GM12878 (cell line): ENCODE measurements around the gene P4HA1. TPM values are rescaled to one million over a fixed set of nuclear protein-coding genes. Genes with fewer than 3 reads are reported as not detected.

Experiments
- ATAC-seq: fragments of 200-7000 bp; cut with Tn5 transposase; 3 replicates; pipeline ENCODE4 v1.9.1; 2020; ENCODE audit warnings: mild to moderate bottlenecking, moderate library complexity
- BruUV-seq: library from RNA; stranded (reverse); fragments of 400-500 nt; replicated peaks from 2 replicates; lab custom pipeline; 2021; lab: Mats Ljungman, UMichigan
- CTCF ChIA-PET: fragments of 300-600 bp; sonication (Branson Sonifier 250); formaldehyde crosslinking; extraction: SDS; loops from one replicate; lab custom pipeline; 2021; ENCODE audit warnings: inconsistent platforms; lab: Yijun Ruan, JAX
- POLR2A ChIA-PET: fragments of 350-600 bp; formaldehyde crosslinking; extraction: SDS; loops from one replicate; lab custom pipeline; 2021; ENCODE audit warnings: inconsistent platforms; lab: Charles Lee
- RAD21 ChIA-PET: fragments of 300-600 bp; sonication (Branson Sonifier 250); formaldehyde crosslinking; loops from one replicate; lab custom pipeline; 2023; ENCODE audit warnings: antibody characterized with exemption; ENCODE audit not compliant: unreplicated experiment; lab: Charles Lee
- SMC1A ChIA-PET: fragments of 300-600 bp; sonication (Branson Sonifier 250); formaldehyde crosslinking; loops from one replicate; lab custom pipeline; 2023; ENCODE audit not compliant: unreplicated experiment, uncharacterized antibody; lab: Charles Lee
- DNase-seq: peaks from one replicate; pipeline ENCODE4 v3.0.0-alpha.2; 2011; ENCODE audit warnings: low read depth, low spot score
- FAIRE-seq: peaks from 3 replicates; lab custom pipeline; 2011; peaks lifted over from hg19 to GRCh38; lab: Jason Lieb, UNC
- H2AFZ ChIP-seq: 2 replicates; pipeline ENCODE4 v1.6.0; 2011; ENCODE audit warnings: low read depth, low read length, control low read depth; ENCODE audit not compliant: control insufficient read depth
- H3K27ac ChIP-seq: 2 replicates; pipeline ENCODE4 v1.5.1; 2011; ENCODE audit warnings: control low read depth; ENCODE audit not compliant: control insufficient read depth, insufficient read depth
- H3K27me3 ChIP-seq, 2 experiments: replicated peaks in 1 of 2; 2 replicates each; pipeline versions ENCODE4 v1.6.0 to v1.6.1; 2011; ENCODE audit warnings: low read length in 1 of 2; ENCODE audit not compliant: control insufficient read depth in 2 of 2, insufficient read depth in 2 of 2
- H3K36me3 ChIP-seq, 2 experiments: 2 replicates each; pipeline ENCODE4 v1.5.1; 2011; ENCODE audit warnings: low read length in 1 of 2; ENCODE audit not compliant: control insufficient read depth in 2 of 2, insufficient read depth in 2 of 2
- H3K4me1 ChIP-seq: 2 replicates; pipeline ENCODE4 v1.6.1; 2011; ENCODE audit warnings: mild to moderate bottlenecking, low read length, moderate library complexity, mixed read lengths; ENCODE audit not compliant: control insufficient read depth, insufficient read depth
- H3K4me2 ChIP-seq: 2 replicates; pipeline ENCODE4 v1.6.0; 2011; ENCODE audit warnings: control low read depth; ENCODE audit not compliant: control insufficient read depth, insufficient read depth
- H3K4me3 ChIP-seq: fragments of 200-600 bp; sonication (generic); 2 replicates; pipeline ENCODE4 v1.5.1; 2016
- H3K79me2 ChIP-seq: 2 replicates; pipeline ENCODE4 v1.6.0; 2011; ENCODE audit warnings: low read length; ENCODE audit not compliant: control insufficient read depth, insufficient read depth
- H3K9ac ChIP-seq: 2 replicates; pipeline ENCODE4 v1.8.0; 2011; ENCODE audit warnings: low read length, control low read depth, mixed read lengths; ENCODE audit not compliant: control insufficient read depth, insufficient read depth
- H3K9me3 ChIP-seq: replicated peaks from 3 replicates; pipeline ENCODE4 v1.5.1; 2011; ENCODE audit warnings: mild to moderate bottlenecking, low read length; ENCODE audit not compliant: control insufficient read depth, insufficient read depth
- H4K20me1 ChIP-seq: 2 replicates; pipeline ENCODE4 v1.6.0; 2011; ENCODE audit not compliant: control insufficient read depth, insufficient read depth
- ATF2 ChIP-seq: IDR thresholded peaks from 2 replicates; pipeline ENCODE4 v1.6.1; 2012; ENCODE audit warnings: low read length, inconsistent platforms
- CEBPB ChIP-seq, 2 experiments: fragments of 150-350 bp in 1 of 2; IDR thresholded peaks; 2 replicates each; pipeline ENCODE4 v1.6.1; 2012 to 2014; ENCODE audit warnings: low read depth in 2 of 2, low read length in 2 of 2, borderline replicate concordance in 1 of 2, inconsistent platforms in 1 of 2
- CHD1 ChIP-seq: IDR thresholded peaks from 2 replicates; pipeline ENCODE4 v1.6.1; 2012; ENCODE audit warnings: low read depth, low read length, improper control_type of control experiment
- EED ChIP-seq: sonication (generic); IDR thresholded peaks from 2 replicates; pipeline ENCODE4 v1.6.1; 2016; ENCODE audit warnings: antibody characterized with exemption, low read depth
- EP300 ChIP-seq, 2 experiments: fragments of 150-350 bp in 1 of 2; IDR thresholded peaks; 2 replicates each; pipeline ENCODE4 v1.6.1; 2011 to 2012; ENCODE audit warnings: low read depth in 2 of 2, low read length in 2 of 2, borderline replicate concordance in 1 of 2, improper control_type of control experiment in 1 of 2, inconsistent platforms in 1 of 2; ENCODE audit not compliant: control insufficient read depth in 1 of 2
- ESRRA ChIP-seq: IDR thresholded peaks from 2 replicates; pipeline ENCODE4 v1.6.1; 2012; ENCODE audit warnings: mild to moderate bottlenecking, low read length, improper control_type of control experiment
- HSF1 ChIP-seq: fragments of 150-350 bp; IDR thresholded peaks from 2 replicates; pipeline ENCODE4 v1.6.1; 2014; ENCODE audit warnings: mild to moderate bottlenecking, low read depth, low read length
- IKZF2 ChIP-seq, 2 experiments: fragments of 450-650 bp; IDR thresholded peaks; 2 replicates each; pipeline ENCODE4 v1.6.1; 2017; ENCODE audit warnings: mild to moderate bottlenecking in 2 of 2, moderate library complexity in 2 of 2
- NFIC ChIP-seq: IDR thresholded peaks from 2 replicates; pipeline ENCODE4 v1.6.1; 2012; ENCODE audit warnings: low read depth, mild to moderate bottlenecking, inconsistent platforms, low read length, moderate library complexity
- PML ChIP-seq: IDR thresholded peaks from 2 replicates; pipeline ENCODE4 v1.6.1; 2012; ENCODE audit warnings: low read length, inconsistent platforms
- POLR2AphosphoS2 ChIP-seq: IDR thresholded peaks from 2 replicates; pipeline ENCODE4 v1.6.1; 2011; ENCODE audit warnings: low read depth, mild to moderate bottlenecking, low read length, improper control_type of control experiment, moderate library complexity
- RELB ChIP-seq: fragments of 450-650 bp; IDR thresholded peaks from 2 replicates; pipeline ENCODE4 v1.6.1; 2017; ENCODE audit warnings: low read depth, mild to moderate bottlenecking, moderate library complexity
- RUNX3 ChIP-seq: IDR thresholded peaks from 2 replicates; pipeline ENCODE4 v1.6.1; 2012; ENCODE audit warnings: low read length, inconsistent platforms
- TAF1 ChIP-seq: IDR thresholded peaks from 2 replicates; pipeline ENCODE4 v1.6.1; 2011; ENCODE audit warnings: mild to moderate bottlenecking, low read depth, low read length, borderline replicate concordance
- TCF7 ChIP-seq: IDR thresholded peaks from 2 replicates; pipeline ENCODE4 v1.6.1; 2014; ENCODE audit warnings: antibody characterized with exemption, borderline replicate concordance
- ZSCAN29 ChIP-seq: fragments of 450-650 bp; IDR thresholded peaks from 2 replicates; pipeline ENCODE4 v1.6.1; 2017; ENCODE audit warnings: mild to moderate bottlenecking, moderate library complexity
- in situ Hi-C: fragments of 300-500 bp; cut with MboI; formaldehyde crosslinking; loops from 9 replicates; pipeline ENCODE4 v1.14.3; 2018; ENCODE audit warnings: mixed read lengths
- intact Hi-C: fragments of 100-400 bp; cut with micrococcal nuclease; formaldehyde crosslinking; loops from one replicate; pipeline ENCODE4 v1.14.2; 2022; ENCODE audit not compliant: unreplicated experiment
- polyA plus RNA-seq, 11 experiments: library from polyadenylated mRNA; depleted of rRNA in 4 of 11; unstranded in 6 of 11; stranded (reverse) in 5 of 11; fragments of >200 nt; fragmentation: Nextera tagmentation in 4 of 11; fragmentation: Illumina TruSeq in 1 of 11; extraction: Ambion mirVana in 4 of 11; extraction: Trizol in 1 of 11; gene quantifications; 1 replicate in 1 of 11; 2 replicates in 10 of 11; pipeline versions ENCODE4 v1.2.1 to v1.2.3, GENCODE V29; 2011 to 2016; ENCODE audit warnings: inconsistent platforms in 2 of 11, missing spikeins in 2 of 11, low read depth in 1 of 11
- total RNA-seq, 4 experiments: library from RNA; depleted of rRNA in 3 of 4; stranded (reverse); fragments of >200 nt in 3 of 4; fragmentation: Illumina TruSeq in 1 of 4; extraction: Trizol in 1 of 4; gene quantifications; 2 replicates each; pipeline versions ENCODE4 v1.2.1 to v1.2.3, GENCODE V29; 2013 to 2021

Gene P4HA1
- total and polyA plus RNA-seq, 10 of the 15 experiments (the other 5 are each of a cell fraction or from before 2014, with no cell fraction given), result 15.0 to 160 (median 24.1) TPM

- FAIRE-seq (no peak), ATAC-seq (peak; percentile 80), DNase-seq (no peak)
- intact Hi-C loops, result no loop called here
- peaks cover 13% of the 10 kb centered on the region for H3K4me1 ChIP-seq
- TF ChIP-seq NFIC, result peak; percentile 48; the same call in 1 of the 2 replicates
- TF ChIP-seq EED, result peak; percentile 32; the same call in 1 of the 2 replicates
- peak; percentile 73 for TF ChIP-seq ESRRA
- peak in 1 of 2 experiments; percentile 32; a peak in 1 of 4 replicates for TF ChIP-seq EP300 (IDR thresholded peaks at IDR 0.05; ENCODE audit: borderline replicate concordance in 1 of 2, control insufficient read depth in 1 of 2, low read depth in 2 of 2, low read length in 2 of 2)
- TF ChIP-seq POLR2AphosphoS2, result peak; percentile 35; the same call in 1 of the 2 replicates
- TF ChIP-seq IKZF2 (IDR thresholded peaks at IDR 0.05), result peak in 1 of 2 experiments; percentile 20; a peak in 1 of 4 replicates
- 0 out of 2 replicates have a peak, but pooled peaks have one; percentile 20 for TF ChIP-seq ATF2
- peak; percentile 19; the same call in 1 of the 2 replicates for TF ChIP-seq ZSCAN29
- peak; percentile 82 for TF ChIP-seq RUNX3
- no peak for TF ChIP-seq HSF1
- TF ChIP-seq TCF7, result no peak
- TF ChIP-seq RELB, result peak; percentile 25; the same call in 1 of the 2 replicates
- TF ChIP-seq PML, result no peak
- TF ChIP-seq CEBPB (IDR thresholded peaks at IDR 0.05; ENCODE audit: borderline replicate concordance in 1 of 2, low read depth in 2 of 2, low read length in 2 of 2), result 0 out of 4 replicates have a peak, but pooled peaks of 1 of the 2 experiments have one; percentile 11
- TF ChIP-seq CHD1, result no peak
- no peak for TF ChIP-seq TAF1
- RAD21 ChIA-PET, result interaction anchor here (1.5 kb wide), 1 partner anchor 27 kb away, joined by 3 read pairs; no protein-coding TSS in a partner anchor
- H3K27me3 ChIP-seq, result no peaks in the 10 kb centered on the region
- H3K36me3 ChIP-seq, result peaks cover 1 to 7% of the 10 kb centered on the region in 2 experiments; a peak in 2 of 4 replicates
- H3K4me2 ChIP-seq, result peak overlapping the region; percentile 47
- in situ Hi-C loops, result no loop called here
- peaks cover 94% of the 10 kb centered on the region for H3K79me2 ChIP-seq
- no peak overlapping the region; the same call in 1 of the 2 replicates for H3K4me3 ChIP-seq
- peak overlapping the region; percentile 56; the same call in 1 of the 2 replicates for H3K27ac ChIP-seq
- POLR2A ChIA-PET, result interaction anchor here (2.8 kb wide), 1 partner anchor 7 kb away, joined by 9 read pairs; no protein-coding TSS in a partner anchor
- SMC1A ChIA-PET, result interaction anchor here (1.0 to 1.2 kb wide), 4 partner anchors 8 to 71 kb away, joined by 3 to 6 read pairs (median 4); no protein-coding TSS in a partner anchor
- no peak overlapping the region for H3K9ac ChIP-seq
- H2AFZ ChIP-seq, result no peak overlapping the region
- H4K20me1 ChIP-seq, result peaks cover 9% of the 10 kb centered on the region
- no peaks in the 10 kb centered on the region for H3K9me3 ChIP-seq
- no TSS peak for BruUV-seq
- CTCF ChIA-PET, result interaction anchor here (0.5 to 2.8 kb wide), 6 partner anchors 8 to 393 kb away, joined by 3 to 9 read pairs (median 4); partner anchors contain the start of gene P4HA1
Observed at GRCh38 chr10:73088304-73088703, 8.4 kb downstream of the P4HA1 start.
